Endothelial cell of umbilical vein (primary cell): ENCODE results near the gene NQO2. TPM values are rescaled to one million over a fixed set of nuclear protein-coding genes. Genes with fewer than 3 reads are reported as not detected.

Experiments used
- BruUV-seq: library from RNA; stranded (reverse); fragments of 400-500 nt; replicated peaks from 2 replicates; lab custom pipeline; 2021; lab: Mats Ljungman, UMichigan
- CTCF ChIA-PET: fragments of 300-600, 350-600 bp; sonication (Branson Sonifier 250); formaldehyde crosslinking; loops from one replicate; lab custom pipeline; 2021; ENCODE audit warnings: antibody characterized with exemption, inconsistent platforms; lab: Charles Lee
- POLR2A ChIA-PET: fragments of 300-600, 350-600 bp; sonication (Branson Sonifier 250); formaldehyde crosslinking; loops from one replicate; lab custom pipeline; 2021; ENCODE audit warnings: antibody characterized with exemption, inconsistent platforms; lab: Charles Lee
- DNase-seq: peaks from one replicate; pipeline ENCODE4 v3.0.0-alpha.2; 2011; ENCODE audit warnings: low read depth, low spot score
- FAIRE-seq: peaks from 2 replicates; lab custom pipeline; 2011; peaks lifted over from hg19 to GRCh38; lab: Jason Lieb, UNC
- H2AFZ ChIP-seq: 2 replicates; pipeline ENCODE4 v1.6.0; 2012; ENCODE audit warnings: low read depth, low read length, control low read depth, inconsistent platforms
- H3K27ac ChIP-seq: 2 replicates; pipeline ENCODE4 v1.5.1; 2011; ENCODE audit warnings: low read depth, mild to moderate bottlenecking, control low read depth, low read length, moderate library complexity; ENCODE audit not compliant: insufficient read depth
- H3K27me3 ChIP-seq, 2 experiments: 2 replicates each; pipeline versions ENCODE4 v1.6.0 to v1.6.1; 2011; ENCODE audit warnings: low read length in 2 of 2, mixed read lengths in 1 of 2; ENCODE audit not compliant: control insufficient read depth in 2 of 2, insufficient read depth in 2 of 2
- H3K36me3 ChIP-seq, 2 experiments: 2 replicates in 1 of 2; 3 replicates in 1 of 2; pipeline ENCODE4 v1.5.1; 2011; ENCODE audit warnings: low read length in 2 of 2, mild to moderate bottlenecking in 1 of 2, moderate library complexity in 1 of 2; ENCODE audit not compliant: control insufficient read depth in 2 of 2, insufficient read depth in 2 of 2; ENCODE audit errors: extremely low read depth in 1 of 2
- H3K4me1 ChIP-seq: 3 replicates; pipeline ENCODE4 v1.5.1; 2011; ENCODE audit warnings: mild to moderate bottlenecking, low read length; ENCODE audit not compliant: control insufficient read depth, insufficient read depth; ENCODE audit errors: extremely low read depth
- H3K4me2 ChIP-seq: 2 replicates; pipeline ENCODE4 v1.6.1; 2011; ENCODE audit warnings: low read length, control low read depth, mixed read lengths; ENCODE audit not compliant: insufficient read depth
- H3K4me3 ChIP-seq, 3 experiments: fragments of 200-600 bp in 1 of 3; sonication (generic), shearing (Covaris generic) in 1 of 3; replicated peaks in 1 of 3; 2 replicates each; pipeline ENCODE4 v1.5.1; 2011 to 2016; ENCODE audit warnings: control low read depth in 3 of 3, low read length in 3 of 3, mild to moderate bottlenecking in 2 of 3, inconsistent platforms in 1 of 3, low read depth in 1 of 3, moderate library complexity in 1 of 3; ENCODE audit not compliant: insufficient read depth in 1 of 3
- H3K79me2 ChIP-seq: 2 replicates; pipeline ENCODE4 v1.6.0; 2012; ENCODE audit warnings: low read length, inconsistent platforms; ENCODE audit not compliant: control insufficient read depth, insufficient read depth
- H3K9ac ChIP-seq: replicated peaks from 2 replicates; pipeline ENCODE3; 2011; ENCODE audit warnings: low read length, control low read depth; ENCODE audit not compliant: insufficient read depth; ENCODE audit errors: extremely low read depth
- H3K9me1 ChIP-seq: replicated peaks from 3 replicates; pipeline ENCODE4 v1.6.0; 2011; ENCODE audit warnings: mild to moderate bottlenecking, low read length; ENCODE audit not compliant: control insufficient read depth, insufficient read depth; ENCODE audit errors: extremely low read depth
- H3K9me3 ChIP-seq: replicated peaks from 2 replicates; pipeline ENCODE4 v1.5.1; 2012; ENCODE audit warnings: low read length, inconsistent platforms; ENCODE audit not compliant: control insufficient read depth, insufficient read depth
- H4K20me1 ChIP-seq: replicated peaks from 2 replicates; pipeline ENCODE3; 2011; ENCODE audit warnings: mild to moderate bottlenecking, low read length; ENCODE audit not compliant: control insufficient read depth, insufficient read depth; ENCODE audit errors: extremely low read depth
- EZH2 ChIP-seq: IDR thresholded peaks from 2 replicates; pipeline ENCODE4 v1.6.1; 2012; ENCODE audit warnings: borderline replicate concordance, low read depth, mild to moderate bottlenecking, moderate library complexity, low read length, inconsistent platforms; ENCODE audit not compliant: severe bottlenecking
- FOS ChIP-seq: IDR thresholded peaks from 2 replicates; pipeline ENCODE4 v1.6.1; 2011; ENCODE audit warnings: mild to moderate bottlenecking, low read length, moderate library complexity, borderline replicate concordance; ENCODE audit not compliant: insufficient read depth
- GATA2 ChIP-seq: IDR thresholded peaks from 2 replicates; pipeline ENCODE4 v1.7.0; 2011; ENCODE audit warnings: low read depth, mild to moderate bottlenecking, moderate library complexity, mixed read lengths, low read length; ENCODE audit not compliant: insufficient read length, insufficient read depth
- JUN ChIP-seq: IDR thresholded peaks from 2 replicates; pipeline ENCODE4 v1.6.1; 2011; ENCODE audit warnings: borderline replicate concordance, low read depth; ENCODE audit not compliant: insufficient read length, insufficient read depth
- MYC ChIP-seq: IDR thresholded peaks from one replicate; pipeline ENCODE4 v1.6.1; 2011; ENCODE audit warnings: mild to moderate bottlenecking, low read depth, low read length
- POLR2A ChIP-seq: IDR thresholded peaks from 2 replicates; pipeline ENCODE4 v1.6.1; 2012; ENCODE audit warnings: low read depth, mild to moderate bottlenecking, control low read depth, low read length
- POLR2AphosphoS5 ChIP-seq: IDR thresholded peaks from 2 replicates; pipeline ENCODE4 v1.6.1; 2012; ENCODE audit warnings: low read depth, mild to moderate bottlenecking, control low read depth, low read length, moderate library complexity; ENCODE audit not compliant: insufficient read depth
- dilution Hi-C: fragments of 300-500 bp; cut with MboI; formaldehyde crosslinking; loops from one replicate; pipeline ENCODE4 v1.15.0; 2019; ENCODE audit warnings: low sequenced_read_pairs; ENCODE audit not compliant: extremely low pct_ligation_motif_present
- intact Hi-C: fragments of 100-400 bp; cut with micrococcal nuclease; formaldehyde crosslinking; loops from one replicate; pipeline ENCODE4 v1.10.0; 2022
- polyA plus RNA-seq, 4 experiments: library from polyadenylated mRNA; depleted of rRNA in 3 of 4; stranded (reverse) in 3 of 4; unstranded in 1 of 4; fragments of >200 nt; gene quantifications; 2 replicates each; pipeline versions ENCODE4 v1.2.1 to v1.2.3, GENCODE V29; 2011 to 2012; ENCODE audit warnings: missing spikeins in 1 of 4
- total RNA-seq: library from RNA; stranded (reverse); gene quantifications from 2 replicates; pipeline ENCODE4 v1.2.3, GENCODE V29; 2021
- TF ChIP-seq, protein P1 (sequence below): IDR thresholded peaks from 2 replicates; pipeline ENCODE4 v1.6.1; 2011; ENCODE audit not compliant: insufficient read depth, insufficient read length
- TF ChIP-seq, protein P2 (sequence below), 2 donors: IDR thresholded peaks; 1 replicate in 1 of 2; 2 replicates in 1 of 2; pipeline ENCODE4 v1.5.1; 2011; ENCODE audit warnings: low read length in 2 of 2, mild to moderate bottlenecking in 2 of 2, moderate library complexity in 2 of 2, control low read depth in 1 of 2, inconsistent platforms in 1 of 2, low read depth in 1 of 2; ENCODE audit not compliant: insufficient read depth in 1 of 2; ENCODE audit errors: extremely low read depth in 1 of 2

The NQO2 gene
- total and polyA plus RNA-seq, 2 donors (not counting 3 experiments of a cell fraction or from before 2014, with no cell fraction given): 27.6 to 48.0 TPM

GRCh38 chr6:2958331-2958711, 41.4 kb upstream of the NQO2 start:
- BruUV-seq: no TSS peak
- no peak for TF ChIP-seq FOS
- no peak for TF ChIP-seq POLR2AphosphoS5
- TF ChIP-seq, protein P1, sequence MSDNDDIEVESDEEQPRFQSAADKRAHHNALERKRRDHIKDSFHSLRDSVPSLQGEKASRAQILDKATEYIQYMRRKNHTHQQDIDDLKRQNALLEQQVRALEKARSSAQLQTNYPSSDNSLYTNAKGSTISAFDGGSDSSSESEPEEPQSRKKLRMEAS: no peak
- no peak for TF ChIP-seq MYC
- TF ChIP-seq, protein P2, sequence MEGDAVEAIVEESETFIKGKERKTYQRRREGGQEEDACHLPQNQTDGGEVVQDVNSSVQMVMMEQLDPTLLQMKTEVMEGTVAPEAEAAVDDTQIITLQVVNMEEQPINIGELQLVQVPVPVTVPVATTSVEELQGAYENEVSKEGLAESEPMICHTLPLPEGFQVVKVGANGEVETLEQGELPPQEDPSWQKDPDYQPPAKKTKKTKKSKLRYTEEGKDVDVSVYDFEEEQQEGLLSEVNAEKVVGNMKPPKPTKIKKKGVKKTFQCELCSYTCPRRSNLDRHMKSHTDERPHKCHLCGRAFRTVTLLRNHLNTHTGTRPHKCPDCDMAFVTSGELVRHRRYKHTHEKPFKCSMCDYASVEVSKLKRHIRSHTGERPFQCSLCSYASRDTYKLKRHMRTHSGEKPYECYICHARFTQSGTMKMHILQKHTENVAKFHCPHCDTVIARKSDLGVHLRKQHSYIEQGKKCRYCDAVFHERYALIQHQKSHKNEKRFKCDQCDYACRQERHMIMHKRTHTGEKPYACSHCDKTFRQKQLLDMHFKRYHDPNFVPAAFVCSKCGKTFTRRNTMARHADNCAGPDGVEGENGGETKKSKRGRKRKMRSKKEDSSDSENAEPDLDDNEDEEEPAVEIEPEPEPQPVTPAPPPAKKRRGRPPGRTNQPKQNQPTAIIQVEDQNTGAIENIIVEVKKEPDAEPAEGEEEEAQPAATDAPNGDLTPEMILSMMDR (IDR thresholded peaks at IDR 0.05; ENCODE audit: extremely low read depth in 1 of 2, insufficient read depth in 1 of 2, low read depth in 1 of 2, low read length in 2 of 2): no peak
- no peak for TF ChIP-seq EZH2
- no peak for TF ChIP-seq JUN
- TF ChIP-seq GATA2: no peak
- TF ChIP-seq POLR2A: no peak

More at GRCh38 chr6:2958331-2958711, 41.4 kb upstream of the NQO2 start:
- FAIRE-seq (no peak), DNase-seq (no peak)
- no peak overlapping the region for H2AFZ ChIP-seq
- ChIA-PET POLR2A (no interaction called here), CTCF (interaction anchor here (0.5 to 10.3 kb wide), 2 partner anchors 29 to 76 kb away, joined by 4 to 331 read pairs; no protein-coding TSS in a partner anchor)
- peaks cover 18% of the 10 kb centered on the region for H3K4me1 ChIP-seq
- H3K4me2 ChIP-seq: no peak overlapping the region
- H3K4me3 ChIP-seq: no peak overlapping the region
- peaks cover 0 to 14% of the 10 kb centered on the region in 2 experiments for H3K36me3 ChIP-seq
- H3K79me2 ChIP-seq: peaks cover 25% of the 10 kb centered on the region
- no peak overlapping the region for H3K9ac ChIP-seq
- no peaks in the 10 kb centered on the region for H3K27me3 ChIP-seq
- no peaks in the 10 kb centered on the region for H3K9me3 ChIP-seq
- H3K9me1 ChIP-seq: no peaks in the 10 kb centered on the region
- intact Hi-C loops (no loop called here), dilution Hi-C loops (no loop called here)
- H3K27ac ChIP-seq: no peak overlapping the region
- H4K20me1 ChIP-seq: no peaks in the 10 kb centered on the region
